NOMO-1 (cell line): ENCODE data around the gene SPOCK1.
A peak's percentile ranks its signal among the peaks of the same experiment; 100 is the strongest.
"Not testable (repeated sequence)": the region's sequence is repeated elsewhere in the genome, so short reads cannot be mapped to it uniquely, and the experiment has no call there.

ENCODE experiments used
- DNase-seq, 2 experiments: peaks; one replicate each; lab custom pipeline; 2025; ENCODE audit not compliant: unreplicated experiment in 2 of 2; lab: John Stamatoyannopoulos, UW

The SPOCK1 gene

DNA sequence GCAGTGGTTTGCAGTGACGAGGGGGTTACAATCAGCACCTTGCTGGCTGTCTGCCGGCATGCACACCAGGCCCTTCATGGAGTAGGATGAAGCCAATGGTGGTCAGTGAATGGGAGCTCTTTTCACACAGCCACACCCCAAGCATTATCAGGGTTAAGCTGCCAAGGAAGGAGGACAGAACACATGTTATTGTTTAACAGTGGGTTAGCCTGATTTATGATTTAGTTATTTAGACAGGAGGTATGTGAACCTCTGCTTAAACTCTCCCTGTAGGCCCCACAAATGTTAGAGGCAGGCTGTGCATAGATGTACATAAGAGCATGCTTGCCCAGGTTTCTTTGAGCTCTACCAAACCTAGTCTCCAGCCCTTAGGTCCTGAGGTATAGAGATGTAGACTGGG lies 262.9 kb downstream of the SPOCK1 start:
- no peak for DNase-seq

GRCh38 chr5:137234973-137235943 lies 263.9 kb downstream of the SPOCK1 start:
- DNase-seq = no peak

GRCh38 chr5:137233726-137234125 lies 265.4 kb downstream of the SPOCK1 start:
- no peak for DNase-seq

DNA sequence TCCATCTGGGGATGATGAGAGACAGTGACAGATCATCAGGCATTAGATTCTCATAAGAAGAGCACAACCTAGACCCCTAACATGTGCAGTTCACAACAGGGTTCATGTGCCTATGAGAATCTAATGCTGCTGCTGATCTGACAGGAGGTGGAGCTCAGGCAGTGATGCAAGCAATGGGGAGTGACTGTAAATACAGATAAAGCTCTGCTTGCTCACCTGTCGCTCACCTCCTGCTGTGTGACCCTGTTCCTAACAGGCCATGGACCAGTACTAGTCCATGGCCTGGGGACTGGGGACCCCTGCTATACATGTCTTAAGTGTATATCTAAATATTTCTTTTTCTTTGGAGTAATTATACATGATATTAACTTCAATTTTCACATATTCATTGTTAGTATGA lies 265.8 kb downstream of the SPOCK1 start:
- DNase-seq = not testable (repeated sequence)

- DNase-seq = no peak
Observed at GRCh38 chr5:137231540-137231939, 267.6 kb downstream of the SPOCK1 start.

- no peak for DNase-seq
Observed at GRCh38 chr5:137228816-137229215, 270.3 kb downstream of the SPOCK1 start.

- DNase-seq = no peak
Observed at GRCh38 chr5:137226081-137226480, 273.0 kb downstream of the SPOCK1 start.

- DNase-seq = no peak
Observed at GRCh38 chr5:137223324-137224295, 275.5 kb downstream of the SPOCK1 start.

DNA sequence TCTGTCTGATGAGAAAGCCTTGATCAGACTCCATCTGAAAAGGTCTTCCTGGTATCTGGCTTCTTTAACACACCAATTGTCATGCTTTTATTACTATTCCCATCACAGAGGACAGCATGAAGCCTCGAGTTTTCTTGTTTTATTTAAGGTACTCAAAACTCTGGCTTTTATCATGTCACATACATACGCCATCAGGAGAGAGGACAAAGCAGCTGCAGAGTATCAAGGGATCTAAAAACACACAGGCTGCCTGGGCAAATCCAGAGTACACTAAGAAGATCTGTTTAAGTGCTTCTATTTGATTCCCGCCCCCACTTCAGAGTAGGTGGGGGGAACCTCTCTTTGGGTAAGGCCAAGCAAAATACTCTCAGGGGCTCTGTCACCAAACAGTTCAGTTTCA lies 277.2 kb downstream of the SPOCK1 start:
- no peak for DNase-seq

GRCh38 chr5:137220523-137220927 lies 278.6 kb downstream of the SPOCK1 start:
- peak; percentile 44 to 69 for DNase-seq

DNA sequence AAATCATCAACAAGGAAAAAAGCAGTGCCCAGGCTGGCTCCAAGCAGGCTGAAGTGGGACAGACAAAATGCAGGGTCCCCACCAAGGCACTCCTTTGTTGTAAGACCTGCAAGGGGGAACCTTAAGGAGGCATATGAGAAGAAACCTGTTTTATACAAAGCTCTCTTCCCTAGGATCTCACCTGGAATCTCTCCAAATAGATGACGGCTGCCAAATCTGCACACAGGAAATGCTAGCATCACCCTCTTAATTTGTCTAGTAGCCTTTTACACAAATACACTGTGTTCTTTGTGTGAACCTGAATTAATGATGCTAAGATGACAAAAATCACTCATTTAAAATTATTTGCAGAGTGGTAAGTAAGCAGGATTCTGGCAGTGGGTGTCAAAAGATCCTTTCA lies 280.2 kb downstream of the SPOCK1 start:
- DNase-seq = no peak

GRCh38 chr5:137218471-137218870 lies 280.7 kb downstream of the SPOCK1 start:
- DNase-seq = no peak

DNA sequence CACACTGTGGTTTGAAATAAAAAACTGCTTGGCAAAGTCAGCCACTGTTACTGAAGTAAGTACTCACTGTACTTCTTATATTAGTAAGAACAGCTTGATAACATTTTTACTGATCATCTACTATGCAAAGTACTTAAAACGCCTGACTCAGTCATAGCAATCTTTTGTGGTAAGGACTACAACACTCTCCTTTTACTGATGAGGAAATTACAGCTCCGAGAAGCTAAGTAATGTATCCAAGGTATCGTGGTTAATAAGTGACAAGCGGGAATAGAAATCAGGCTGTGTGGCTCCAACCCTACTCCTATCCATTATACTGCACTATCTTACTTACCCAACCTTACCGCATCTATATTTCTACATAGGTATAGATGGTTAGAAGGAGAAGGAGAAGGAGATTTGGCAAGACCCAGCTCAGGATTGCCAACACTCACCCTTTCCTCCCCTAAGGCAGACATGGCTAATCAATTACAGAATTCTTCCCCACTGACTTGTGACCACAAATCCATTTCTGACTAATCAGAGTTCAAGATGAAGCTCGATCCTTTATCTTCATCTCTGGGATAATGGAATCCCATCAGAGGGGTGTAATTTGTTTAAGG lies 281.4 kb downstream of the SPOCK1 start:
- DNase-seq = no peak

GRCh38 chr5:137216976-137217598 lies 282.0 kb downstream of the SPOCK1 start:
- no peak for DNase-seq

GRCh38 chr5:137215780-137216179 lies 283.3 kb downstream of the SPOCK1 start:
- DNase-seq = no peak

- DNase-seq = no peak
Observed at GRCh38 chr5:137215261-137215660, 283.9 kb downstream of the SPOCK1 start.

DNA sequence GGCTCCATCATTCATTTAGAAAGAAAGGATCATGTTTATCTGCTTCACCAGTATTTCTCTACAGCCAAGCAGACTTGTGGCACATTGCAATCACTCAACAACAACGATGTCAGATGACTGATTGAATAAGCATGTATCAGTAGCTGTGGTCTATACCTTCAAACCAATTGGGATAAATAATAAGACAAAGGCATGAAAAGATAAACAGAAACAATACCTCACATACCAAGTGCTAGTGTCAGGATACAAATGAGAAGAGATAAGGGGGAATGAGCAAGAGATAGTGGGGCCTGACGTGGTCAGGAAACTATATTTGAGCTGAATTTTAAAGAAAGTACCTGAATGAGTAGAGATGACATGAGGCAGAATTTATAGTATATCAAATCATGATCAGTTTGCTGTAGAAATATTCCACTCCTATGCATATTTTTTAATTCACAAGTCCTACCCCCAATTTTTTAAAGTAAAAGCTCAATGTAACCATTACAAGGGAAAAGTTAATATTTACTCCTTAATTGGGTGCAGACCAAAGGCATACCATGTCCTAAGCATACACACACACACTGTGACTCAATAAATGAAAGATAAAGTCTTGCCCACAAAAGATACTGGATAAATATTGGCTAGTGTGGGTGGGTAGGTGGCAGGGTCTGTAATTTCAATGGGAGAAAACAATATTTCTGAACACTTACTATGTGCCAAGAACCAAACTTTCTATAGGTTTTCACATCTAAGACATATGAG lies 284.5 kb downstream of the SPOCK1 start:
- DNase-seq = no peak

- DNase-seq = no peak
Observed at GRCh38 chr5:137212471-137212870, 286.7 kb downstream of the SPOCK1 start.

DNA sequence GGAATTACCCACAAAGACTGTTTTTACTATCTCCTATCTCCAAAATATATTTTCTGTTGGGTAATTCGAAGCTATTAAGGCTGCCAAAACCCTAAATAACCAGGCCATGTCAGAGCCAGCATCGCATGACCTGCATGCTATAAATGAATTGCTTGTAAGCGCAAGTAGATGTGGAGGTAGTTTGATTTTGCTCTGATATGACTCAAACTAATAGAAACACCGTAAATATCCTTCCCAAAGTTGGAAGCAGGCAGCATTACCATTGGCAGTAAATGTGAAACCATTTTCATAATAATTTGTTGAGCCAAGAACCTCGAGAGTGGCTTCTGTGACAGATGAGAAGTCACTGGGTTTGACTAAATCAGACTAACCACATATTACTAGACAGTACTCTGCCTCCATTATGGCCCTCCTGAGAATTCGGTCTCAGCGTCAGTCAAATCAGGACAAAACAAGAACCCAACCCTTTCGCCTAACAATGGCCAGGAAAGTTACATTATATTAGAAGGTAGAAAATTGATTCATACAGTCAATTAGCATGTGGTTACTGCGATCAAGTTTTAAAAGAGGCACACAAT lies 289.8 kb downstream of the SPOCK1 start:
- no peak for DNase-seq
